Measurements from ENCODE around the gene RIOK2. TPM values are rescaled to one million over a fixed set of nuclear protein-coding genes. Genes with fewer than 3 reads are reported as not detected.

RIOK2 gene
- total RNA-seq, 1 donor = 27.5 TPM

DNA sequence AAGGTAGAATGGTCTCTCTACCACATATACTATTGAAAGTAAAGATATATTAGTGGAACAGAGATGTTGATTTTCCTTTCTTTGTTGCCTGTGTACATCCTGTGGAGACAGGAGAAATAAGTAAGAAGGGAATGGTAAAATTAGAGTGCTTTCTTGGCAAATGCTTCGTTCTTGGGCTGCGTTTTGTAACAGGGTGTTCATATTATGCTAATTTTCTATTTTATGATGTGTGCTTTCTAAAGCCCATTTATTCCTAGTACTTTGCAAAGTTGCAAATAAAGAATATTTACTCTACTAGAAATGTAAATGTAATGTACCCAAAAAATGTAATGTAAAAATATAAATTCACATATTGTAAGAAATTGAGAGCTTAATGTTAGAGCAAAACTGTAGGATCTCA lies 40.5 kb upstream of the RIOK2 start:
- no peak overlapping the region for H3K4me3 ChIP-seq (ENCODE audit: low read depth, low read length)
- TF ChIP-seq, protein P1, sequence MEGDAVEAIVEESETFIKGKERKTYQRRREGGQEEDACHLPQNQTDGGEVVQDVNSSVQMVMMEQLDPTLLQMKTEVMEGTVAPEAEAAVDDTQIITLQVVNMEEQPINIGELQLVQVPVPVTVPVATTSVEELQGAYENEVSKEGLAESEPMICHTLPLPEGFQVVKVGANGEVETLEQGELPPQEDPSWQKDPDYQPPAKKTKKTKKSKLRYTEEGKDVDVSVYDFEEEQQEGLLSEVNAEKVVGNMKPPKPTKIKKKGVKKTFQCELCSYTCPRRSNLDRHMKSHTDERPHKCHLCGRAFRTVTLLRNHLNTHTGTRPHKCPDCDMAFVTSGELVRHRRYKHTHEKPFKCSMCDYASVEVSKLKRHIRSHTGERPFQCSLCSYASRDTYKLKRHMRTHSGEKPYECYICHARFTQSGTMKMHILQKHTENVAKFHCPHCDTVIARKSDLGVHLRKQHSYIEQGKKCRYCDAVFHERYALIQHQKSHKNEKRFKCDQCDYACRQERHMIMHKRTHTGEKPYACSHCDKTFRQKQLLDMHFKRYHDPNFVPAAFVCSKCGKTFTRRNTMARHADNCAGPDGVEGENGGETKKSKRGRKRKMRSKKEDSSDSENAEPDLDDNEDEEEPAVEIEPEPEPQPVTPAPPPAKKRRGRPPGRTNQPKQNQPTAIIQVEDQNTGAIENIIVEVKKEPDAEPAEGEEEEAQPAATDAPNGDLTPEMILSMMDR (IDR thresholded peaks at IDR 0.05; ENCODE audit: insufficient read depth, low read length) = no peak
- DNase-seq (ENCODE audit: low read depth) = no peak

DNA sequence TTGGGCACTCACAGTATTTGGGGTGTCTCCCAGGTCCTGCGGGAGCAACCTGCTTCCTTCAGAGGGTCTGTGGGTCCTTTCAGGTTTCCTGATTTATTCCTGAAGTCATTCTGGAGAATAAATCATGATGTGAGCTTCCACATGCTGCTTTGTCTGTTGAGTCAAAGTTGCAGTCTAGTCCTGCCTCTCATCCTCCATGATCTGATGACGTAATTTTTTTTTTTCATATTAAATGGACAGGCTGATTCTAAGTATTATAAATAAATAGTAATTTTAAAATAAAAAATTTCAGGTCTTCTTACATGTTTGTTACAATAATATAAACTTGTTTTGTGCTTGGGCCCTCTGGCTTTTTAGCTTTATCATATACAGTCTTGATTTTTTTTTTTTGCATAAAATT lies 26.3 kb upstream of the RIOK2 start:
- no peak for DNase-seq (ENCODE audit: low read depth)
- TF ChIP-seq, protein P1 (IDR thresholded peaks at IDR 0.05; ENCODE audit: insufficient read depth, low read length) = no peak
- H3K4me3 ChIP-seq (ENCODE audit: low read depth, low read length) = no peak overlapping the region

DNA sequence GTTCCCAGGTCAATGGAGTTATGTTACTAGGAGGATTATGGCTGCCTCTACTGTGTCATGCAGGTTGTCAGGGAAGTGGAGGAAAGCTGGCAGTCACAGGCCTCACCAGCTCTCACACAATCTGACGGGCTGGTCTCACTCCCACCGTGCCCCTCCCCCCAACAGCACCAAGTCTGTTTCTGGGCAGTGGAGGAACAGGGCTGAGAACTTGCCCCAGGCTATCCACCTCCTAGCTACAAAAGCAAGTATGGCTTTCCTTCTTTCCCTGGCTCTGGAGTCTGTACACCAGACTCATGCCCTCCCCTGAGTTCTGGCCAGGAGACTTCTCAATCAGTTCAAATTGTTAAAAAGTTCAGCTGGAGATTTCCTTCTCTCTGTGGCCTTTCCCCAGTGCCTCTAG lies 25.7 kb upstream of the RIOK2 start:
- no peak overlapping the region for H3K4me3 ChIP-seq (ENCODE audit: low read depth, low read length)
- TF ChIP-seq, protein P1 (IDR thresholded peaks at IDR 0.05; ENCODE audit: insufficient read depth, low read length) = no peak
- no peak for DNase-seq (ENCODE audit: low read depth)

DNA sequence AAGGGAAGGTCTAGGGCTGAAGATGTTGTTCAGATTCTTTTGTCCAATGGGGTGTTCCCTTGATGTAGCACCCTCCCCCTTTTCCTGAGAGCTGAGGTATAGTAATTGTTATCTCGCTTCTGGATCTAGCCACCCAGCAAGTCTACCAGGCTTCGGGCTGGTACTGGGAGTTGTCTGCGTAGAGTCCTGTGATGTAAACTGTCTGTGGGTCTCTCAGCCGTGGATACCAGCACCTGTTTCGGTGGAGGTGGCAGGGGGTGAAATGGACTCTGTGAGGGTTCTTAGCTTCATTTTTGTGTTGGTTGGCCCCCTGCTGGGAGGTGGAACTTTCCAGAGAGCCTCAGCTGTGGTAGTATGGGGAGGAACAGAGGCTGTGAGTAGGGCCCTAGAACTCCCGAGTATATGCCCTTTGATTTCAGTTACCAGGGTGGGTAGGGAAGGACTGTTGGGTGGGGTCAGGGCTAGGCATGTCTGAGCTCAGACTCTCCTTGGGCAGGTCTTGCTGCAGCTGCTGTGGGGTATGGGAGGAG lies 25.2 kb upstream of the RIOK2 start:
- DNase-seq (ENCODE audit: low read depth) = no peak
- TF ChIP-seq, protein P1 (IDR thresholded peaks at IDR 0.05; ENCODE audit: insufficient read depth, low read length) = no peak
- no peak overlapping the region for H3K4me3 ChIP-seq (ENCODE audit: low read depth, low read length)

DNA sequence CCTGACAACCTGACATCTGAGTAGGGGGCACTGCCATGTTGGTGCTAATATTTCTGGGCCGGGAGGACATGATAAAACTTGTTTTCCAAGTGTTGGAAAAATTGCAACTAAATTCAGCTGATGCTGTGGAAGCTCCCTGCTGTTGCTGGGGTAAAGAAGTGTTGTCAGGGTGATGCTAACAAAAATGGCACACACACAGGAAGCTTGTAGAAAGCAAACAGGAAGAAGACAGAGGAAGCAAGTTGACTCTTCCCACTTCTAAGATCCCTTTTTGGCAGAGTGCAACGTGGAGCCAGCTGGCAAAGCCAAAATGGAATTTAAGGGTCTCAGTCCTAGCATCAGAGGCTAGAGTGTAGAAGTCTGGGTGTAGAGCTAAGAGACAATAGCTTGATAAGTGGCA lies 11.3 kb upstream of the RIOK2 start:
- TF ChIP-seq, protein P1 (IDR thresholded peaks at IDR 0.05; ENCODE audit: insufficient read depth, low read length) = no peak
- no peak for DNase-seq (ENCODE audit: low read depth)
- H3K4me3 ChIP-seq (ENCODE audit: low read depth, low read length) = no peak overlapping the region

DNA sequence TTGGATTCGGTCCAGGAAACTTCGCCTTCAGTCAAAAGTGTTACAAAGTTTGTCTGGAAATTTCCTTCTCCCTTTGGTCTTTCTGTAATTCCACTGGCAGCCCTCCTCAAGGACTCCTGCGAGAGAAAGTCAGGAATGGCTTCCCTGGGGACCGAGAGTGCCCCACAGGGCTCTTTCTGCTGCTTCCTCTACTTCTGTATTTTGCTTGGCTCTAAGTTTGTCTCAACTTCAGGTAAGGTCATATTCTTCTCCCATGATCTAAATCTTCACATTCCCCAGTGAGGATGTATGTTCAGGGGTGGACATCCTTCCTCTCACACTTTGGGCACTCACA lies 10.3 kb upstream of the RIOK2 start:
- H3K4me3 ChIP-seq (ENCODE audit: low read depth, low read length) = no peak overlapping the region
- TF ChIP-seq, protein P1 (IDR thresholded peaks at IDR 0.05; ENCODE audit: insufficient read depth, low read length) = no peak
- no peak for DNase-seq (ENCODE audit: low read depth)

Data from fibroblast of the aortic adventitia (primary cell).